ENCODE results near the gene ATP6V0B. TPM values are rescaled to one million over a fixed set of nuclear protein-coding genes. Genes with fewer than 3 reads are reported as not detected.

The ATP6V0B gene
- total and polyA plus RNA-seq, 2 of the 4 experiments (the other 2 are of a cell fraction): 72.1 to 169 TPM

GRCh38 chr1:43963890-43964289 is 10.9 kb upstream of the ATP6V0B start:
- no TSS peak for BruUV-seq (replicated peaks)
- ATAC-seq (ENCODE audit: low read depth) (no peak), DNase-seq (no peak)
- H2BK120ac ChIP-seq (ENCODE audit: low read depth, low read length): no peak overlapping the region
- peaks cover 11% of the 10 kb centered on the region for H3K9me1 ChIP-seq (ENCODE audit: insufficient read depth, low read length)
- no peak overlapping the region for H2AK5ac ChIP-seq (ENCODE audit: low read depth, low read length)
- H3K9me3 ChIP-seq (ENCODE audit: control insufficient read depth, insufficient read depth, low read length): no peaks in the 10 kb centered on the region
- no peak overlapping the region for H4K91ac ChIP-seq (ENCODE audit: insufficient read depth, low read depth, low read length)
- dilution Hi-C loops (cut with HindIII; ENCODE audit: low sequenced_read_pairs, unreplicated experiment) (no loop called here), in situ Hi-C loops (cut with MboI; ENCODE audit: low sequenced_read_pairs) (loop anchor here (25.0 kb wide), 1 partner anchor 427 kb away; the partner anchor contains the start of gene PTPRF), intact Hi-C loops (cut with micrococcal nuclease) (no loop called here)
- no peak overlapping the region for H2AK9ac ChIP-seq (replicated peaks; ENCODE audit: low read depth, low read length, poor library complexity)
- no peak overlapping the region for H2BK5ac ChIP-seq (ENCODE audit: low read depth, low read length, poor library complexity, severe bottlenecking)
- H3K27ac ChIP-seq (ENCODE audit: insufficient read depth, low read length): no peak overlapping the region
- H3K4ac ChIP-seq (ENCODE audit: low read depth, low read length): no peak overlapping the region
- ChIA-PET CTCF (no interaction called here), POLR2A (ENCODE audit: unreplicated experiment) (interaction anchor here (0.6 kb wide), 1 partner anchor 510 kb away, joined by 3 read pairs; the partner anchor contains the start of gene HYI)
- H3K56ac ChIP-seq (ENCODE audit: extremely low read depth, insufficient read depth, low read length): no peak overlapping the region
- no CpG with 5 or more reads among the region's 5 CpGs for WGBS, 2 experiments (ENCODE audit: extremely low coverage in 2 of 2, insufficient read length in 1 of 2)
- H3K9ac ChIP-seq (ENCODE audit: low read depth, low read length): no peak overlapping the region
- H3K14ac ChIP-seq (replicated peaks; ENCODE audit: low read depth, low read length): no peak overlapping the region
- H3K4me1 ChIP-seq (ENCODE audit: control insufficient read depth, insufficient read depth, low read length): no peaks in the 10 kb centered on the region
- H2AFZ ChIP-seq (replicated peaks; ENCODE audit: low read length, poor library complexity): no peak overlapping the region
- H2BK15ac ChIP-seq (ENCODE audit: low read depth, low read length): no peak overlapping the region
- 0 out of 4 replicates have a peak, but pooled peaks cover 0 to 3% of the 10 kb centered on the region in 2 experiments for H3K79me1 ChIP-seq (ENCODE audit: low read depth in 1 of 2, low read length in 2 of 2)
- no peak overlapping the region for H3K4me2 ChIP-seq (ENCODE audit: low read depth, low read length)
- TF ChIP-seq ELK1 (IDR thresholded peaks at IDR 0.05; ENCODE audit: borderline replicate concordance, low read depth, low read length) (no peak), MAFK (IDR thresholded peaks at IDR 0.05; ENCODE audit: low read depth, low read length) (no peak), FOS (IDR thresholded peaks at IDR 0.05; ENCODE audit: low read depth, low read length) (no peak), MAZ (IDR thresholded peaks at IDR 0.05; ENCODE audit: borderline replicate concordance, low read depth, low read length) (no peak), RFX5 (IDR thresholded peaks at IDR 0.05; ENCODE audit: low read depth, low read length) (no peak), BHLHE40 (IDR thresholded peaks at IDR 0.05; ENCODE audit: low read depth, low read length) (no peak), MXI1 (IDR thresholded peaks at IDR 0.05; ENCODE audit: borderline replicate concordance, low read depth, low read length) (no peak), USF2 (IDR thresholded peaks at IDR 0.05; ENCODE audit: low read depth, low read length) (no peak), NFE2L2 (IDR thresholded peaks at IDR 0.05; ENCODE audit: low read depth, low read length) (no peak), POLR2A (IDR thresholded peaks at IDR 0.05; ENCODE audit: low read depth, low read length) (no peak), SMC3 (IDR thresholded peaks at IDR 0.05; ENCODE audit: low read depth, low read length) (no peak), CHD1 (IDR thresholded peaks at IDR 0.05; ENCODE audit: low read depth, low read length) (no peak), RCOR1 (IDR thresholded peaks at IDR 0.05; ENCODE audit: insufficient replicate concordance, low read length) (no peak), CEBPB (IDR thresholded peaks at IDR 0.05; ENCODE audit: low read depth, low read length) (no peak), RAD21 (IDR thresholded peaks at IDR 0.05; ENCODE audit: low read length) (no peak)
- TF ChIP-seq, protein P1, sequence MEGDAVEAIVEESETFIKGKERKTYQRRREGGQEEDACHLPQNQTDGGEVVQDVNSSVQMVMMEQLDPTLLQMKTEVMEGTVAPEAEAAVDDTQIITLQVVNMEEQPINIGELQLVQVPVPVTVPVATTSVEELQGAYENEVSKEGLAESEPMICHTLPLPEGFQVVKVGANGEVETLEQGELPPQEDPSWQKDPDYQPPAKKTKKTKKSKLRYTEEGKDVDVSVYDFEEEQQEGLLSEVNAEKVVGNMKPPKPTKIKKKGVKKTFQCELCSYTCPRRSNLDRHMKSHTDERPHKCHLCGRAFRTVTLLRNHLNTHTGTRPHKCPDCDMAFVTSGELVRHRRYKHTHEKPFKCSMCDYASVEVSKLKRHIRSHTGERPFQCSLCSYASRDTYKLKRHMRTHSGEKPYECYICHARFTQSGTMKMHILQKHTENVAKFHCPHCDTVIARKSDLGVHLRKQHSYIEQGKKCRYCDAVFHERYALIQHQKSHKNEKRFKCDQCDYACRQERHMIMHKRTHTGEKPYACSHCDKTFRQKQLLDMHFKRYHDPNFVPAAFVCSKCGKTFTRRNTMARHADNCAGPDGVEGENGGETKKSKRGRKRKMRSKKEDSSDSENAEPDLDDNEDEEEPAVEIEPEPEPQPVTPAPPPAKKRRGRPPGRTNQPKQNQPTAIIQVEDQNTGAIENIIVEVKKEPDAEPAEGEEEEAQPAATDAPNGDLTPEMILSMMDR (conservative IDR thresholded peaks at IDR 0.05; ENCODE audit: low read depth, low read length): no peak
- no peak overlapping the region for H3K4me3 ChIP-seq (ENCODE audit: insufficient read depth, low read depth, low read length)
- no peaks in the 10 kb centered on the region for H3K27me3 ChIP-seq (ENCODE audit: control insufficient read depth, insufficient read depth, low read length)
- no peak overlapping the region for H3K18ac ChIP-seq (ENCODE audit: low read depth, low read length)
- no peak overlapping the region for H4K5ac ChIP-seq (ENCODE audit: low read depth, low read length)
- H4K20me1 ChIP-seq (ENCODE audit: insufficient read depth, low read length): peaks cover 7% of the 10 kb centered on the region; the same call in 1 of the 2 replicates
- H3K36me3 ChIP-seq (ENCODE audit: control insufficient read depth, insufficient read depth, low read length): peaks cover 37% of the 10 kb centered on the region
- H3K23ac ChIP-seq (ENCODE audit: low read depth, low read length): no peak overlapping the region
- no peak overlapping the region for H4K8ac ChIP-seq (ENCODE audit: low read depth in 2 of 2, low read length in 2 of 2)
- H2BK20ac ChIP-seq (ENCODE audit: low read depth, low read length): no peak overlapping the region

All from IMR-90 (cell line).